ENCODE measurements around the gene ZNF608.

ZNF608 gene

DNA sequence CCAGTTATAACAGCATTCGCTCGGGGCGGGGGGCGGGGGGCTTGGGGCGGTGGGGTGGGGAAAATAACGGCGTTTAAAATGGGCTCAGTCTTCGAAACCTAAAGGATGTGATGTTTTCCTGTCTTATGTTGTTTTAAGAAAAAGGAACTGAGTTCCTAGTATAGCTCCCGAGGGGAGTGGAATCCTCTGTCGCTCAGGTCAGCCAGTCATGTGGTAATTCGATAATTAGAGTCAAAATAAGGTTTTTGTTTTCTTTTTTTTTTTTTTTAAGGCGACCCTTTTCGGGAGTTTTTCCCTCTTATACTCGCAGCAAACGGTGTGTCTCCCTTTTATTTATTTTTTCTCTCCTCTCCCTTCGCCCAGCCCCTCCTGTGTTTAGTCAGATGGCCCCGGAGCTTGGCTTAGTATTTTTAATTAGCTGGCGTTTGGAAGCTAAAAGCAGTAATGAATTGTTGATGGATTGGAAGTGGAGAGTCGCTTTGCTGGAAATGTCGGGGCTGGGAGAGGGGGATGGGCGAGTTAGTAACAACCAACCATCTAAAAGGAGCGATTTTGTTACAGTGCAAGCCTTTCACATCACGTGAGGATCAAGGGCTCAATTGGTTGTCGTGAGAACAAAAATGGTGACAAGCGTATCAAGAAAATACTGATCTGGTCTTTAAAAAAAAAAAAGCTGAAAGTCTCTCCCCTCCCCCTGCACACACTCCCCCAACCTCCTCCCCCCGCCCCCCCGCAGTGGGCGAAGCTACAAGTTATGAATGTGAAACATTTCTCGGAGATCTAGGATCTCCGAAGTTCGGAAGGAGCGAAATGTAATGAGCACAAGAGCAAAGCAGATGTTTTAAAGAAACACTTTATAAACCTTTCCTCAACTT is 714 bp upstream of the ZNF608 start:
- in situ Hi-C loops (cut with MboI; ENCODE audit: low pct_unique_long_range_greater_than_20kb, low sequenced_read_pairs, unreplicated experiment), result loop anchor here (10.0 to 25.0 kb wide), 2 partner anchors 188 to 665 kb away; no protein-coding TSS in a partner anchor
- TF ChIP-seq, protein P1, sequence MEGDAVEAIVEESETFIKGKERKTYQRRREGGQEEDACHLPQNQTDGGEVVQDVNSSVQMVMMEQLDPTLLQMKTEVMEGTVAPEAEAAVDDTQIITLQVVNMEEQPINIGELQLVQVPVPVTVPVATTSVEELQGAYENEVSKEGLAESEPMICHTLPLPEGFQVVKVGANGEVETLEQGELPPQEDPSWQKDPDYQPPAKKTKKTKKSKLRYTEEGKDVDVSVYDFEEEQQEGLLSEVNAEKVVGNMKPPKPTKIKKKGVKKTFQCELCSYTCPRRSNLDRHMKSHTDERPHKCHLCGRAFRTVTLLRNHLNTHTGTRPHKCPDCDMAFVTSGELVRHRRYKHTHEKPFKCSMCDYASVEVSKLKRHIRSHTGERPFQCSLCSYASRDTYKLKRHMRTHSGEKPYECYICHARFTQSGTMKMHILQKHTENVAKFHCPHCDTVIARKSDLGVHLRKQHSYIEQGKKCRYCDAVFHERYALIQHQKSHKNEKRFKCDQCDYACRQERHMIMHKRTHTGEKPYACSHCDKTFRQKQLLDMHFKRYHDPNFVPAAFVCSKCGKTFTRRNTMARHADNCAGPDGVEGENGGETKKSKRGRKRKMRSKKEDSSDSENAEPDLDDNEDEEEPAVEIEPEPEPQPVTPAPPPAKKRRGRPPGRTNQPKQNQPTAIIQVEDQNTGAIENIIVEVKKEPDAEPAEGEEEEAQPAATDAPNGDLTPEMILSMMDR (IDR thresholded peaks at IDR 0.05; ENCODE audit: extremely low read depth, insufficient read depth, missing control alignments), result no peak
- peak; percentile 54 for DNase-seq (ENCODE audit: low spot score)

DNA sequence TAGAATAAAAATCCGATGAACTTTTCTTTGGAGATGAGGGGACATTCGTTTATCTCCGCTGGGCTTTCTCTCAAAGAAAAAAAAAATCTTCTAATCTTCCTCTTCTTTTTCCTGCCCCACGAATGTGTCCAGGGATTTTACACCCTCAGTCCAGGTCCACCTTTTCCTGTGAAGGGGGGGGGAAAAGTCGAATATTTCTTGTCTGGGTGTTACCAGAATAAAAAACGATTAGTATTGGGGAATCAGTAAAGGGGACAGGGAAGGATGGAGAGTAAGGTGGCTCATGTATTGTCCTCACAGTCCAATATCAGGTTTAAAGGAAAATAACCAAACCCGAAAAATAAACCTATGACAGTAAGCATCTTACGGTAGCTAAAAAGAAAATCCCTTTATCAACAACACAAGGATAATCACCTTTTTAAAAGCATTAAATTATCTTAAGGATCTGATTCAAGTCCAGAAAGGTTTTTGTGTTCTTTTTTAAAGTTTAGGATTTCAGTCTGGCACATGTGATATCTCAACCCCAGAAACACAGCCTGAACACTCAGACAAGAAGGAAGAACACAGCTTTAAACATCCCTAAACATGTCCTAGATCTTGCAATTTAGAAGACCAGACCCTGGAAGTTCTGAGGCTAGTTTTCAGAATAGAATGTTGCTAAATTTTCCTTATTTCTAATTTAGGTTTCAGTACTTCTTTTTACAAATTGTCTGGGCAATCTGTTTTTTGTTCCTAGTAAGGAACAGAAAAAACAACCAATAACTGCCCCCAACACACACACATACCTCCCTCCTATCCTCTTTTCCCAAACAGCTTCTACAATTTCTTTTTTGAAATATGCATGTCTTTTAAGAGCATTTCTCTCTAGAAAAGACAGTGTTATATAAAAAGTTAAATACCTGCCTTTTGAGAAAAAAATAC is 1.2 kb downstream of the ZNF608 start:
- in situ Hi-C loops (cut with MboI; ENCODE audit: low pct_unique_long_range_greater_than_20kb, low sequenced_read_pairs, unreplicated experiment), result loop anchor here (10.0 to 25.0 kb wide), 2 partner anchors 190 to 667 kb away; no protein-coding TSS in a partner anchor
- DNase-seq (ENCODE audit: low spot score), result no peak
- TF ChIP-seq, protein P1 (IDR thresholded peaks at IDR 0.05; ENCODE audit: extremely low read depth, insufficient read depth, missing control alignments), result no peak

DNA sequence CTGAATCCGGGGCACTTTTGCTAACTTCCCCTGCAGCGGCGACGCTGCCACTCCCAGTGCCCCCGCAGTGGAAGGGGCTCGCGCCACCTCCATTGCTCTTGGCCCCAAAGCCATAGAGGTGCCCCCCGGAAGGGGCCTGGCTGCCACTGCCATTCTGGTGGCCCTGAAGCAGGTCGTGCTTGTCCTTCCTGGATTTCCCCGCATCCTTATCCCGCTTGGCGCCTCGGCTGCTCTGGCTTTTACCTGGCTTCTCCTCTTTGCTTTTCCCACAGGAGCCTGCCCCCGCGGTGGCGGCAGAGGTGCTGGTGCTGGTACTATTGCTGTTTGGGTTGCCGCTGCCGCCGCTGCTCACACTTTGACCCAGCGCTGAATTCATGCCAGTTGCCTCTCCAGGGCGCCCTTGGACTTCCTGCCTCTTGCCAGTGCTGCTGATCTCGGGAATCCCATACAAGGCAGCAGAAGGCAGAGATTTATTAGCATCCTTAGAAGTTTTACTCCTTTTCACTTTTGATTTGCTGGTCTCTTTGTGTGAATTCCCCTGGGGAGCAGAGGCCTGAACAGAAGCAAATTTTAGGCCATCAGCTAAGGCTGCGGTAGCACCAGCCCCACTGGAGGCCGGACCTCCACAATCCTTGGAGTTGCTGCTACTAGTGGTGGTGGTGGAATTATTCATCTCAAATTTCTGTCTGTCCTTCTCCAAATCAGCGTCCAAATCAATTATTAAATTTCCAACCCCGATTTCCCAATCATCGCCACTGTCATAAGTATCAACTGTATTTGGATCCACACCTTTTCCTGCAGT is 2.1 kb downstream of the ZNF608 start:
- DNase-seq (ENCODE audit: low spot score), result no peak
- in situ Hi-C loops (cut with MboI; ENCODE audit: low pct_unique_long_range_greater_than_20kb, low sequenced_read_pairs, unreplicated experiment), result loop anchor here (10.0 to 25.0 kb wide), 2 partner anchors 190 to 668 kb away; no protein-coding TSS in a partner anchor
- TF ChIP-seq, protein P1 (IDR thresholded peaks at IDR 0.05; ENCODE audit: extremely low read depth, insufficient read depth, missing control alignments), result no peak

DNA sequence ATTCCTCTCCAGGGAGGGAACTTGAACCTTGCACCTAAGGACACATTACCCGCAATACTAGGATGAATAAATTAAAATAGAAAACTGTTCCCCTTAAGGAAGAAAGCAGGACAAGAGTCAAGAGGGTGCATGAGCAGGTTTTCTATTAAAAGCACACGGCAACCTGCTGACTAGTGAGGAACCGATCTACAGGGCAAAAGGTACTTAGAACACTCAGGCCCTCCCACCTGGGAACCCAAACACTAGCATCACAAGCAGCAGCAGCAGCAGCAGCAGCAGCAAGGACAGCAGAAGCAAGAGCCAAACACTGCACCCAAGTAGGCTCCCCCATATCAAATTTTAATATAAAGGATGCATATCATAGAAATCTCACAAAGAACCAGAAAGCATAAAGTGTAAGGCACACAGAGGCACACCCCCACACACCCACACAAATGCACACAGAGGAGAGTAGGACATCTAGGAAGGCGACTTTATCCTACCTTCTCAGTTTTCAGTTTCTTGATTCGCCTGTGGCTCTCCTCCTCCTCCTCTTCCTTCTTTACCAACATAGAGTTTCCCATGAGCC is 2.8 kb downstream of the ZNF608 start:
- TF ChIP-seq, protein P1 (IDR thresholded peaks at IDR 0.05; ENCODE audit: extremely low read depth, insufficient read depth, missing control alignments), result no peak
- in situ Hi-C loops (cut with MboI; ENCODE audit: low pct_unique_long_range_greater_than_20kb, low sequenced_read_pairs, unreplicated experiment), result loop anchor here (10.0 to 25.0 kb wide), 2 partner anchors 191 to 669 kb away; no protein-coding TSS in a partner anchor
- no peak for DNase-seq (ENCODE audit: low spot score)

DNA sequence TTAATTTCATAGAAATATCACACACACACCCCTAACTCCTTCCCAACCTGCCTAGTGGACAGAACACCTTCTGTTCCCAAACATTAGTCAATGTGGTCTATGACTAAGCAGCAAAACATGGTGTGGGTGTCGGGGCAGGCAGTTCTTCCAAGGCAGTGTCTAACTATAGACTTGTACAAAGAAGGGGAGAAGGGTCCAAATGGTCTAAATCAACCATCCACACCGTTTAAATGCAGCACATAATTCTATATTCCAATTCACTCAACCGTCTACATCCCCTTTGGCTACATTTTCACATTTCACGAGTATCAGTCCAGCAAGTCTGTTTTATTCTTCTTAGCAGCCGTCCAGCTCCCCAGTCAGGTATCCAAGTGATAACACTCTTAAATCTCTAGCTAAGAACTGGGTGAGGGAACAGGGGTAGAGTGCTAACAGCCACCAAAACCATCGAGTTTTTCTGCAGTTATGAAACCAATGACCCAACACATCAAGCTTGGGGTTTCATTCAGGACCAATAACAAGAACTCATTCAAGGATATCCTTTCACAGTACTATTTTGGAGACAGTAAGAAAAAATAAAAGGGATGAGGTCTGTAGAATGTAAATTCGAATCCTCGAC is 3.3 kb downstream of the ZNF608 start:
- TF ChIP-seq, protein P1 (IDR thresholded peaks at IDR 0.05; ENCODE audit: extremely low read depth, insufficient read depth, missing control alignments), result no peak
- DNase-seq (ENCODE audit: low spot score), result peak; percentile 35
- in situ Hi-C loops (cut with MboI; ENCODE audit: low pct_unique_long_range_greater_than_20kb, low sequenced_read_pairs, unreplicated experiment), result loop anchor here (10.0 to 25.0 kb wide), 2 partner anchors 192 to 669 kb away; no protein-coding TSS in a partner anchor

All from GM13977 (cell line).